ENCODE measurements around the gene FFAR3.

Gene FFAR3, protein sequence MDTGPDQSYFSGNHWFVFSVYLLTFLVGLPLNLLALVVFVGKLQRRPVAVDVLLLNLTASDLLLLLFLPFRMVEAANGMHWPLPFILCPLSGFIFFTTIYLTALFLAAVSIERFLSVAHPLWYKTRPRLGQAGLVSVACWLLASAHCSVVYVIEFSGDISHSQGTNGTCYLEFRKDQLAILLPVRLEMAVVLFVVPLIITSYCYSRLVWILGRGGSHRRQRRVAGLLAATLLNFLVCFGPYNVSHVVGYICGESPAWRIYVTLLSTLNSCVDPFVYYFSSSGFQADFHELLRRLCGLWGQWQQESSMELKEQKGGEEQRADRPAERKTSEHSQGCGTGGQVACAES

GRCh38 chr19:35357867-35358573 is at the start of gene FFAR3:
FFAR3 (plus strand) TSS chr19:35358460; CDS start chr19:35358891, 431 bp downstream.
- no peak for DNase-seq (ENCODE audit: low spot score)

- DNase-seq (ENCODE audit: low spot score): no peak
Measured at GRCh38 chr19:35308910-35309309, 49.4 kb upstream of the FFAR3 start.

- DNase-seq (ENCODE audit: low spot score): no peak
Measured at GRCh38 chr19:35309481-35310279, 48.6 kb upstream of the FFAR3 start.

DNA sequence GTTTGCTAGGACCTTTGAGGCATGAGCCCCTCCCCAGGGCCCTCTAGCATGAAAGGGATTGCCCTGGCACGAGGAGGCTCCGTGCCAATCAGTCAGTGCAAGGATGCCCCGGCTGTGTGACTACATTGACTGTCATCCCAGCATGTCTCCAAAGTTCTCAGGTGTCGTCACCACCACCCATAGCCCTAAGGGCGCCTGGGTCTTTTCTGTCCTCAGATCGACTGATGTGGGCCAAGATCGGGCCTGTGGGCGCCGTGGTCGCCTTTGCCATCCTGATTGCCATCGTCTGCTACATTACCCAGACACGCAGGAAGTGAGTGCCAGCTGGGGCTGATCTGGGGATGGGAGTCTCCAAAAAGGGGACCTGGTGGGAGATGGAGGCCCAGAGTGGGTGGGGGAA is 47.9 kb upstream of the FFAR3 start:
- DNase-seq (ENCODE audit: low spot score): no peak

- no peak for DNase-seq (ENCODE audit: low spot score)
Measured at GRCh38 chr19:35310811-35311465, 47.3 kb upstream of the FFAR3 start.

DNA sequence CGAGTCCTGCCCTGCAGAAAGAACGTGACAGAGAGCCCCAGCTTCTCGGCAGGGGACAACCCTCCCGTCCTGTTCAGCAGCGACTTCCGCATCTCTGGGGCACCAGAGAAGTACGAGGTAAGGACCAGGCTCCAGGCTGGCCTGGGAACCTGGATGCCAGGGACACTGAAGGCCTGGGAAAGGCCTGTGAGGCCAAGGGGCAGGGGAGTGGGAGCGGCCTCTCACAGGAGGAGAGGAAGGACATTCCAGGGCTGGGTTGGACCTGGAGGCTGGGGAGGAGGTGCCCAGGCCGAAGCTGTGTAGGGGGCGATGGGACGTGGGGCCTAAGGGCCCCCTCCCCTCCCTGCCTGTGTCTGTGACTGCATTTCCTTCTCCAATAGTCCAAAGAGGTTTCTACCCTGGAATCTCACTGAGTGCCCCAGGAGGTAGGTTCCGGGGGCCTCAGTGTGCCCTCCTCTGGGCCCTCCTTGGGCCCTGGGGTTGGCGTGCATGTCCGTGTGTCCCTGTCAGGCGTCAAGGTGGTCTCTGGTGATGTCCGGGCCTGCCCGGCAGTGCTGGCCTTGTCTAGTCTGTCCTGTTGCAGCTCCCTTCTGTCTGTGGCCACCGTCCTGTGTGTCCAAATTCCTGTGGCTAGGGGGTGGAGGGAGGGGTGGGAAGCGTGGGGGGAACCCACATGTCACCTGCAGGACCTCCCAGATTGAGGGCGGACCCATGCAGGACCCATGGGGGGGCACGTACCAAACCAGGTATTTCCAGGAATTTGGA is 46.2 kb upstream of the FFAR3 start:
- no peak for DNase-seq (ENCODE audit: low spot score)

- DNase-seq (ENCODE audit: low spot score): no peak
Measured at GRCh38 chr19:35313587-35313986, 44.7 kb upstream of the FFAR3 start.

- DNase-seq (ENCODE audit: low spot score): no peak
Measured at GRCh38 chr19:35314031-35314430, 44.2 kb upstream of the FFAR3 start.

DNA sequence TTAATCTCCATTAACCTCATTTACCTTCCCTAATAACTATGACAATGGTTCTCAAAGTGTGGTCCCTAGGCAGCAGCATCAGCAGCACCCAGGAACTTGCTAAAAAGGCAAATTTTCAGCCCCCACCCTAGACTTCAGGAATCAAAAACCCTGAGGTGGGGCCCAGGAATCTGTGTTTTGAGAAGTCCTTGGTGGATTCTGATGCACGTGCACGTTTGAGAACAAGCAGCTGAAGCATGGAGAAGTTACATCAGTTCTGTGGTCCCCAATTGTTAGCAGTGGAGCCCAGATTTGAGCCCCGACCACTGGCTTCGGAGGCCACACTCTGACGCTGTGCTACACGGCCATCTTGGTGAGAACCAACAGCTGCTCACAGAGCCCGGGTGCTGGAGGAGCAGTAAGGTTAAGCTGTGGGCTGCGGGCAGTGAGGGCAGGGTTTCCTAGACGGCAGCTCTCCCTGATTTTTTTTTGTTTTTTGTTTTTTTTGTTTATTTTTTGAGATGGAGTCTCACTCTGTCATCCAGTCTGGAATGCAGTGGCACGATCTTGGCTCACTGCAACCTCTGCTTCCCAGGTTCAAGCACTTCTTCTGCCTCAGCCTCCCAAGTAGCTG is 43.3 kb upstream of the FFAR3 start:
- no peak for DNase-seq (ENCODE audit: low spot score)

- no peak for DNase-seq (ENCODE audit: low spot score)
Measured at GRCh38 chr19:35315883-35316282, 42.4 kb upstream of the FFAR3 start.

- DNase-seq (ENCODE audit: low spot score): no peak
Measured at GRCh38 chr19:35316560-35316959, 41.7 kb upstream of the FFAR3 start.

- DNase-seq (ENCODE audit: low spot score): no peak
Measured at GRCh38 chr19:35317464-35318043, 40.7 kb upstream of the FFAR3 start.

- no peak for DNase-seq (ENCODE audit: low spot score)
Measured at GRCh38 chr19:35318679-35319448, 39.4 kb upstream of the FFAR3 start.

DNA sequence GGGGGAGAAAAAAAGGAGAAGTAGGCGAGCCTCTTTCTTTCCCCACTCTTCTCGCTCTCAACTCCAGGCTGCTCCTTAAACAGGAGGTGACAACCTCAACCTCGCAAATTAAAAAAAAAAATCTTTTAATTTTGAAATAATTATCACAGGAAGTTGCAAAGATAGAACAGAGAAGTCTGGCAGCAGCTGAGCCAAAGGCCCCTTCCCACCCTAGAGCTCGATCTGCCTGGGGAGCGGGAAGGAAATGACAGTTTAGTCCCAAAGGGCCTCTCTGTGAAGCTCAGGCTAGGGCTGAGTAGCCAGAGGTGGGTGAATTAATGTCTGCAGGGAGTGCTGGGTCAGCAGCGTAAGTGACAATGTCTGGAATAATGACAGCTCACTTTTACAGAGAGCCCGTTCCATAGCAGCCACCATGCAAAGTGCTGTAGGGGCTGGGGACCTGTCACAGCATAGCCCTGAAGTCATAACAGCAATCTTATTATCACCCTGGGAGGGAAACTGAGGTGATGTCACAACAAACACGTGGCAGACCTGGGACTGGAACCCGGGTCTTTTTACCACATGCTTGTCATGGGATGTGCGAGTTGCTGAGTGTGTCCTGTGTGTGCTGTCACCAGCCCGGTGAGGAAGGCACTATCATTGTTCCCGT is 38.1 kb upstream of the FFAR3 start:
- no peak for DNase-seq (ENCODE audit: low spot score)

DNA sequence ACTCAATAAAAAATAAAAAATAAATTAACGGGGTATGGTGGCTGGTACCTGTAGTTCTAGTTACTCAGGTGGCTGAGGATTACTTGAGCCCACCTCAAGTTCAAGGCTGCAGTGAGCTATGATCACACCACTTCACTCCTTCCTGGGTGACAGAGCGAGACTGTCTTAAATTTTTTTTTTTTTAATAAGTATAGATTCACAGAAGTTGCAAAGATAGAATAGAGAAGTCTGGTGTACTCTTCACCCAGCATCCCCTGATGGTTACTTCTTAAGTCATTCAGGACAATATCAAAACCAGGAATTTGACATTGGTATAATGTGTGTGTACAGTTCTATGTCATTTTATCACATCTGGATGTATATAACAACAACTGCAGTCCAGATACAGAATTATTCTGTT is 37.0 kb upstream of the FFAR3 start:
- DNase-seq (ENCODE audit: low spot score): no peak

DNA sequence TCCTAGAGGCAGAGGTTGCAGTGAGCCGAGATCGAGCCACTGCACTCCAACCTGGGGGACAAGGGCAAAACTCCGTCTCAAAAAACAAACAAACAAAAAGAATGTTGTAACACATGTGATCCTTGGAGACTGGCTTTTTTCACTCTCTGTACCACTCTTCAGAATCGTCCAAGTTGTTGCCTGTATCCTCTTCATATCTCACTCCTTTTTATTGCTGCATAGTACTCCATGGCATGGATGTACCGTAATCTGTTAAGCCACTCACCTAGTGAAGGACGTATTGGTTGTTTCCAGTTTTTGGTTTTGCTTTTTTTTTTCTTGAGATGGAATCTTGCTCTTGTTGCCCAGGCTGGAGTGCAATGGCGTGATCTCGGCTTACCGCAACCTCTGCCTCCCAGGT is 36.2 kb upstream of the FFAR3 start:
- DNase-seq (ENCODE audit: low spot score): no peak

DNA sequence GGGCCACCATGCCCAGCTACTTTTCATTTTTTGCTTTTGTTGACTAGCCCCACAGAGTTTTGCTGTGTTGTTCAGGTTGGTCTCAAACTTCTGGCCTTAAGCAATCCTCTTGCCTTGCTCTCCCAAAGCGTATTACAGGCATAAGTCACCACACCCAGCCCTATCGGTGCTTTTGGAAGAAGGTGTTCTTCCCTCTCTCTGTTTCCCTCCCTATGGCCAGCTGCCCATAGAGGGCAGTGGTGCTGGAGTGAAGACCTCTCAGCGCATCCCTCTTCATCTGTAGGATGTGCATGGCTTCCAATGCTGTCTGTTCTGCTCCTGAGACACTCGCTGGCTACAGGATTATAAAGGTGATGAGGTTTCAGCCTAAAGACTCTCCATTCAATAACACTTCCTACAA is 30.6 kb upstream of the FFAR3 start:
- no peak for DNase-seq (ENCODE audit: low spot score)

GRCh38 chr19:35328851-35329285 is 29.4 kb upstream of the FFAR3 start, which contains the start of gene CD22:
CD22 (plus strand) TSS chr19:35329187; CDS start chr19:35332041, 2,854 bp downstream.
- DNase-seq (ENCODE audit: low spot score): no peak

DNA sequence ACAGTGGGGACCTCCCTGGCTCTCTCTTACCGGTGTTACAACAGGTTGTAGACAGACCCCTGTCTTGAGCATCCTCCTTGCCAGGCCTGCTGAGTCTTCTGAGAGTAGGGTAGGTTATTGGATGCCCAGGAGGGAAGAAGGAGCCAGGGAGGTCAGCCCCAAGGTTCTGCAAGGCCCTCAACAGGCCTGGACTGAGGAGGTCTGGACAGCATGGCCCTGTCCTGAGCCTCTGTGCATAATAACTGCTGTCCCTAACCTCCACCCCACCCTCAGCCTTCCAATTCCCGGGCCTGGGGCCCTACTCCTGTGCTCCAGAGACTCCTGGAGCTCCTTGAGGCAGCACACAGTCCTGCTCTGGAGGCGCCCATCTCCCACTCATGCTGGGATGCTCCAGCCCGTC is 28.9 kb upstream of the FFAR3 start:
- DNase-seq (ENCODE audit: low spot score): no peak
